HAP-1 (cell line): Measurements from ENCODE around the gene CENPT.

ENCODE experiments used
- DNase-seq, 2 experiments: peaks; one replicate each; pipeline ENCODE4 v3.0.0-alpha.2; 2016 to 2020; ENCODE audit warnings: low spot score in 2 of 2
- H3K27me3 ChIP-seq: fragments of 250-450 bp; sonication (Bioruptor Pico); 2 replicates; pipeline ENCODE4 v1.5.1; 2020; ENCODE audit warnings: low read depth, mild to moderate bottlenecking, moderate library complexity
- H3K36me3 ChIP-seq: fragments of 250-450 bp; sonication (Bioruptor Pico); replicated peaks from 2 replicates; pipeline ENCODE4 v1.5.1; 2020; ENCODE audit warnings: mild to moderate bottlenecking
- H3K4me1 ChIP-seq: fragments of 250-450 bp; sonication (Bioruptor Pico); 2 replicates; pipeline ENCODE4 v1.5.1; 2020; ENCODE audit warnings: mild to moderate bottlenecking
- H3K4me3 ChIP-seq: fragments of 250-450 bp; sonication (Bioruptor Pico); 2 replicates; pipeline ENCODE4 v1.5.1; 2020; ENCODE audit warnings: mild to moderate bottlenecking, moderate library complexity
- H3K9me3 ChIP-seq: fragments of 250-450 bp; sonication (Bioruptor Pico); 2 replicates; pipeline ENCODE4 v1.5.1; 2020; ENCODE audit warnings: mild to moderate bottlenecking, moderate library complexity
- in situ Hi-C: fragments of 300-500 bp; cut with MboI; formaldehyde crosslinking; loops from 3 replicates; pipeline ENCODE4 v1.14.3; 2020; ENCODE audit warnings: low sequenced_read_pairs, inconsistent platforms, mixed read lengths

CENPT gene

GRCh38 chr16:67804853-67805542, 42.5 kb downstream of the CENPT start:
- H3K9me3 ChIP-seq, result no peaks in the 10 kb centered on the region
- no peaks in the 10 kb centered on the region for H3K27me3 ChIP-seq
- in situ Hi-C loops, result no loop called here
- peaks cover 8% of the 10 kb centered on the region for H3K4me1 ChIP-seq
- peak overlapping the region; percentile 97 for H3K4me3 ChIP-seq
- peaks cover 14% of the 10 kb centered on the region for H3K36me3 ChIP-seq
- DNase-seq, result no peak

- peaks cover 8% of the 10 kb centered on the region for H3K4me1 ChIP-seq
- peaks cover 19% of the 10 kb centered on the region for H3K36me3 ChIP-seq
- H3K9me3 ChIP-seq, result no peaks in the 10 kb centered on the region
- in situ Hi-C loops, result no loop called here
- H3K27me3 ChIP-seq, result no peaks in the 10 kb centered on the region
- no peak overlapping the region for H3K4me3 ChIP-seq
- no peak for DNase-seq
Observed at GRCh38 chr16:67803894-67804293, 43.6 kb downstream of the CENPT start.

- Histone ChIP-seq H3K4me3 (no peak overlapping the region), H3K4me1 (peaks cover 8% of the 10 kb centered on the region), H3K27me3 (no peaks in the 10 kb centered on the region), H3K9me3 (no peaks in the 10 kb centered on the region), H3K36me3 (peaks cover 19% of the 10 kb centered on the region)
- no peak for DNase-seq
- in situ Hi-C loops, result no loop called here
Observed at GRCh38 chr16:67801883-67802282, 45.6 kb downstream of the CENPT start.

GRCh38 chr16:67801241-67801640, 46.3 kb downstream of the CENPT start:
- peaks cover 8% of the 10 kb centered on the region for H3K4me1 ChIP-seq
- H3K9me3 ChIP-seq, result no peaks in the 10 kb centered on the region
- in situ Hi-C loops, result no loop called here
- peaks cover 19% of the 10 kb centered on the region for H3K36me3 ChIP-seq
- H3K27me3 ChIP-seq, result no peaks in the 10 kb centered on the region
- DNase-seq, result no peak
- no peak overlapping the region for H3K4me3 ChIP-seq

GRCh38 chr16:67800338-67800926, 47.1 kb downstream of the CENPT start:
- no peaks in the 10 kb centered on the region for H3K27me3 ChIP-seq
- H3K9me3 ChIP-seq, result no peaks in the 10 kb centered on the region
- DNase-seq, result no peak
- in situ Hi-C loops, result no loop called here
- peaks cover 6% of the 10 kb centered on the region for H3K4me1 ChIP-seq
- peaks cover 19% of the 10 kb centered on the region for H3K36me3 ChIP-seq
- no peak overlapping the region for H3K4me3 ChIP-seq

GRCh38 chr16:67796099-67796718, 51.3 kb downstream of the CENPT start:
- in situ Hi-C loops, result no loop called here
- Histone ChIP-seq H3K4me3 (no peak overlapping the region), H3K4me1 (no peaks in the 10 kb centered on the region), H3K36me3 (peaks cover 9% of the 10 kb centered on the region; the same call in 1 of the 2 replicates), H3K9me3 (no peaks in the 10 kb centered on the region), H3K27me3 (no peaks in the 10 kb centered on the region)
- DNase-seq, result no peak

- Histone ChIP-seq H3K27me3 (no peaks in the 10 kb centered on the region), H3K4me1 (no peaks in the 10 kb centered on the region), H3K36me3 (no peaks in the 10 kb centered on the region), H3K9me3 (no peaks in the 10 kb centered on the region), H3K4me3 (no peak overlapping the region)
- DNase-seq, result no peak
- in situ Hi-C loops, result no loop called here
Observed at GRCh38 chr16:67790071-67790470, 57.4 kb downstream of the CENPT start.

- H3K27me3 ChIP-seq, result no peaks in the 10 kb centered on the region
- no peak for DNase-seq
- in situ Hi-C loops, result no loop called here
- H3K9me3 ChIP-seq, result no peaks in the 10 kb centered on the region
- H3K4me3 ChIP-seq, result no peak overlapping the region
- no peaks in the 10 kb centered on the region for H3K4me1 ChIP-seq
- H3K36me3 ChIP-seq, result no peaks in the 10 kb centered on the region
Observed at GRCh38 chr16:67786491-67786890, 61.0 kb downstream of the CENPT start.

GRCh38 chr16:67783353-67783725, 64.2 kb downstream of the CENPT start:
- H3K36me3 ChIP-seq, result no peaks in the 10 kb centered on the region
- H3K27me3 ChIP-seq, result no peaks in the 10 kb centered on the region
- H3K4me1 ChIP-seq, result no peaks in the 10 kb centered on the region
- no peaks in the 10 kb centered on the region for H3K9me3 ChIP-seq
- in situ Hi-C loops, result no loop called here
- DNase-seq, result no peak
- H3K4me3 ChIP-seq, result no peak overlapping the region

GRCh38 chr16:67782567-67783352, 64.7 kb downstream of the CENPT start:
- Histone ChIP-seq H3K4me1 (no peaks in the 10 kb centered on the region), H3K9me3 (no peaks in the 10 kb centered on the region), H3K36me3 (no peaks in the 10 kb centered on the region), H3K4me3 (no peak overlapping the region), H3K27me3 (no peaks in the 10 kb centered on the region)
- no peak for DNase-seq
- in situ Hi-C loops, result no loop called here

- DNase-seq, result no peak
- H3K9me3 ChIP-seq, result no peaks in the 10 kb centered on the region
- H3K4me1 ChIP-seq, result no peaks in the 10 kb centered on the region
- no peaks in the 10 kb centered on the region for H3K27me3 ChIP-seq
- H3K4me3 ChIP-seq, result no peak overlapping the region
- in situ Hi-C loops, result no loop called here
- H3K36me3 ChIP-seq, result no peaks in the 10 kb centered on the region
Observed at GRCh38 chr16:67781565-67781921, 66.0 kb downstream of the CENPT start.

GRCh38 chr16:67780847-67781564, 66.5 kb downstream of the CENPT start:
- in situ Hi-C loops, result no loop called here
- H3K9me3 ChIP-seq, result no peaks in the 10 kb centered on the region
- H3K36me3 ChIP-seq, result no peaks in the 10 kb centered on the region
- H3K27me3 ChIP-seq, result no peaks in the 10 kb centered on the region
- H3K4me3 ChIP-seq, result no peak overlapping the region
- DNase-seq, result no peak
- no peaks in the 10 kb centered on the region for H3K4me1 ChIP-seq

- H3K4me3 ChIP-seq, result no peak overlapping the region
- in situ Hi-C loops, result no loop called here
- no peak for DNase-seq
- no peaks in the 10 kb centered on the region for H3K9me3 ChIP-seq
- no peaks in the 10 kb centered on the region for H3K27me3 ChIP-seq
- H3K36me3 ChIP-seq, result 0 out of 2 replicates have a peak, but pooled peaks cover 6% of the 10 kb centered on the region
- no peaks in the 10 kb centered on the region for H3K4me1 ChIP-seq
Observed at GRCh38 chr16:67779256-67780014, 68.1 kb downstream of the CENPT start.
